ENCODE measurements around the gene PSMF1.

DNA sequence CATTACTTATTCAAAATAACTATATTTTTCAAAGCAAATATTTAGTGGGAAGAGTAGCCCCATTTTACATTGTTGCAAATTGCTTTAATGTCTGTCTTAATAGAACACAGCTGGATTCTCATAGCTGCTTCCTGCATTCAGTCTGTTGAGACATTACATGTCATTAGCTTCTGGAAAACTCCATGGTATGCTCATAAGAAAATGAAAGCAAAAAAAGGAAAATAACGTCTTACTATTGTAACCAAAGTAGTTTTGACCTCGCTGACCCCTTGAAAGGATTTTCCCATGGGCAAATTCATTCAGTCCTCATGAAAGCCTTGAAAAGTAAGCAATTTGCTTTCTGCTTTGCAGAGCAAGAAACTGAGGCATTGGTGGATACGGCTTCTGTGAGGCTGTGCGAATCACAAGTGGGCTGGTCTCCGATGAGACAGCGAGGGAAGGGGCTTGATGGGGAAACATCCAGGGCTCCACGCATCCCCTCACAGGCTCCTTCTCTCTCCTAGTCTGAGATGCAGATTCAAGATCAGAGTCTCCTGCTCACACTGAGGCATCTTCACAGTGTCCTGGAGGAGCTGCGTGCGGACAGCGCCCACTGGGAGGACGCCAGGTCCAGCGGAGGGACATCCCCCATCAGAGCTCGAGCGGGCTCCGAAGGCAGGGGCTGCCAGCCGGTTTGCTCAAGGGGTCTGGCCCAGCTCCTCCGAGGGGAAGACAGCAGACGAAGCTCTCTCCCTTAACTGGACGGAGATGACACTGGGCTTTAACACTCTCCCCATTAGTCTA is 88.2 kb downstream of the PSMF1 start:
- TF ChIP-seq, protein P1, sequence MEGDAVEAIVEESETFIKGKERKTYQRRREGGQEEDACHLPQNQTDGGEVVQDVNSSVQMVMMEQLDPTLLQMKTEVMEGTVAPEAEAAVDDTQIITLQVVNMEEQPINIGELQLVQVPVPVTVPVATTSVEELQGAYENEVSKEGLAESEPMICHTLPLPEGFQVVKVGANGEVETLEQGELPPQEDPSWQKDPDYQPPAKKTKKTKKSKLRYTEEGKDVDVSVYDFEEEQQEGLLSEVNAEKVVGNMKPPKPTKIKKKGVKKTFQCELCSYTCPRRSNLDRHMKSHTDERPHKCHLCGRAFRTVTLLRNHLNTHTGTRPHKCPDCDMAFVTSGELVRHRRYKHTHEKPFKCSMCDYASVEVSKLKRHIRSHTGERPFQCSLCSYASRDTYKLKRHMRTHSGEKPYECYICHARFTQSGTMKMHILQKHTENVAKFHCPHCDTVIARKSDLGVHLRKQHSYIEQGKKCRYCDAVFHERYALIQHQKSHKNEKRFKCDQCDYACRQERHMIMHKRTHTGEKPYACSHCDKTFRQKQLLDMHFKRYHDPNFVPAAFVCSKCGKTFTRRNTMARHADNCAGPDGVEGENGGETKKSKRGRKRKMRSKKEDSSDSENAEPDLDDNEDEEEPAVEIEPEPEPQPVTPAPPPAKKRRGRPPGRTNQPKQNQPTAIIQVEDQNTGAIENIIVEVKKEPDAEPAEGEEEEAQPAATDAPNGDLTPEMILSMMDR (IDR thresholded peaks at IDR 0.05; ENCODE audit: low read depth, low read length, missing input control): no peak
- TF ChIP-seq GABPA (IDR thresholded peaks at IDR 0.05 in 1 of 2, conservative IDR thresholded peaks at IDR 0.05 in 1 of 2): no peak
- TF ChIP-seq, protein P2, sequence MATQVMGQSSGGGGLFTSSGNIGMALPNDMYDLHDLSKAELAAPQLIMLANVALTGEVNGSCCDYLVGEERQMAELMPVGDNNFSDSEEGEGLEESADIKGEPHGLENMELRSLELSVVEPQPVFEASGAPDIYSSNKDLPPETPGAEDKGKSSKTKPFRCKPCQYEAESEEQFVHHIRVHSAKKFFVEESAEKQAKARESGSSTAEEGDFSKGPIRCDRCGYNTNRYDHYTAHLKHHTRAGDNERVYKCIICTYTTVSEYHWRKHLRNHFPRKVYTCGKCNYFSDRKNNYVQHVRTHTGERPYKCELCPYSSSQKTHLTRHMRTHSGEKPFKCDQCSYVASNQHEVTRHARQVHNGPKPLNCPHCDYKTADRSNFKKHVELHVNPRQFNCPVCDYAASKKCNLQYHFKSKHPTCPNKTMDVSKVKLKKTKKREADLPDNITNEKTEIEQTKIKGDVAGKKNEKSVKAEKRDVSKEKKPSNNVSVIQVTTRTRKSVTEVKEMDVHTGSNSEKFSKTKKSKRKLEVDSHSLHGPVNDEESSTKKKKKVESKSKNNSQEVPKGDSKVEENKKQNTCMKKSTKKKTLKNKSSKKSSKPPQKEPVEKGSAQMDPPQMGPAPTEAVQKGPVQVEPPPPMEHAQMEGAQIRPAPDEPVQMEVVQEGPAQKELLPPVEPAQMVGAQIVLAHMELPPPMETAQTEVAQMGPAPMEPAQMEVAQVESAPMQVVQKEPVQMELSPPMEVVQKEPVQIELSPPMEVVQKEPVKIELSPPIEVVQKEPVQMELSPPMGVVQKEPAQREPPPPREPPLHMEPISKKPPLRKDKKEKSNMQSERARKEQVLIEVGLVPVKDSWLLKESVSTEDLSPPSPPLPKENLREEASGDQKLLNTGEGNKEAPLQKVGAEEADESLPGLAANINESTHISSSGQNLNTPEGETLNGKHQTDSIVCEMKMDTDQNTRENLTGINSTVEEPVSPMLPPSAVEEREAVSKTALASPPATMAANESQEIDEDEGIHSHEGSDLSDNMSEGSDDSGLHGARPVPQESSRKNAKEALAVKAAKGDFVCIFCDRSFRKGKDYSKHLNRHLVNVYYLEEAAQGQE (IDR thresholded peaks at IDR 0.05): no peak
- no peak for TF ChIP-seq HNF4A (conservative IDR thresholded peaks at IDR 0.05)
